NB4 (cell line): ENCODE results near the gene HSPB8.

Source experiments
- CTCF ChIP-seq: IDR thresholded peaks from one replicate; pipeline ENCODE4 v1.5.1; 2012; ENCODE audit warnings: low read depth, low read length
- MAX ChIP-seq: IDR thresholded peaks from 2 replicates; pipeline ENCODE4 v1.6.1; 2011; ENCODE audit warnings: low read depth, low read length
- MYC ChIP-seq: IDR thresholded peaks from 2 replicates; pipeline ENCODE4 v1.6.1; 2011; ENCODE audit warnings: low read depth, low read length
- POLR2A ChIP-seq: IDR thresholded peaks from 2 replicates; pipeline ENCODE4 v1.6.1; 2011; ENCODE audit warnings: mild to moderate bottlenecking; ENCODE audit not compliant: insufficient read length; ENCODE audit errors: extremely low read depth

- TF ChIP-seq CTCF (no peak), MYC (no peak), POLR2A (no peak), MAX (no peak)
Measured at GRCh38 chr12:119182701-119183493, 4.2 kb downstream of the HSPB8 start.
